CD1c-positive myeloid dendritic cell (primary cell): ENCODE results near the gene TENM3.
"Not testable (repeated sequence)": the region's sequence is repeated elsewhere in the genome, so short reads cannot be mapped to it uniquely, and the experiment has no call there.

ENCODE experiments used
- DNase-seq: peaks from one replicate; pipeline ENCODE4 v3.0.0-alpha.2; 2016; ENCODE audit errors: extremely low spot score

Gene TENM3

GRCh38 chr4:182810103-182810615, 567.0 kb downstream of the TENM3 start:
- no peak for DNase-seq

- no peak for DNase-seq
Observed at GRCh38 chr4:182812916-182813315, 569.7 kb downstream of the TENM3 start.

DNA sequence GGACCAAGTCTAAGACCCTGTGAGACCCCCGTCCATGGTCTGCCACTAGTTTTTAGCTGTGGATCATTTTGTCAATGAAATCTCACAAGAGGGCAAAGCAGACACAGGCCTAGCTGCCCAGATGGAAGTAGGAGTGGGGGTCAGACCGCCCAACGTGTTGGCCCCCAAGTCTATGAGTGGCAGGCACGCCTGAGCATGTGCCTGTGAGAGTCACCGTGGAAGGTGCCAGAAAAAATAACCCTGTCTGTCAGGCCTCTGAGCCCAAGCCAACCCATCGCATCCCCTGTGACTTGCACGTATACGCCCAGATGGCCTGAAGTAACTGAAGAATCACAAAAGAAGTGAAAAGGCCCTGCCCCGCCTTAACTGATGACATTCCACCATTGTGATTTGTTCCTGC, 570.9 kb downstream of the TENM3 start:
- DNase-seq = not testable (repeated sequence)

DNA sequence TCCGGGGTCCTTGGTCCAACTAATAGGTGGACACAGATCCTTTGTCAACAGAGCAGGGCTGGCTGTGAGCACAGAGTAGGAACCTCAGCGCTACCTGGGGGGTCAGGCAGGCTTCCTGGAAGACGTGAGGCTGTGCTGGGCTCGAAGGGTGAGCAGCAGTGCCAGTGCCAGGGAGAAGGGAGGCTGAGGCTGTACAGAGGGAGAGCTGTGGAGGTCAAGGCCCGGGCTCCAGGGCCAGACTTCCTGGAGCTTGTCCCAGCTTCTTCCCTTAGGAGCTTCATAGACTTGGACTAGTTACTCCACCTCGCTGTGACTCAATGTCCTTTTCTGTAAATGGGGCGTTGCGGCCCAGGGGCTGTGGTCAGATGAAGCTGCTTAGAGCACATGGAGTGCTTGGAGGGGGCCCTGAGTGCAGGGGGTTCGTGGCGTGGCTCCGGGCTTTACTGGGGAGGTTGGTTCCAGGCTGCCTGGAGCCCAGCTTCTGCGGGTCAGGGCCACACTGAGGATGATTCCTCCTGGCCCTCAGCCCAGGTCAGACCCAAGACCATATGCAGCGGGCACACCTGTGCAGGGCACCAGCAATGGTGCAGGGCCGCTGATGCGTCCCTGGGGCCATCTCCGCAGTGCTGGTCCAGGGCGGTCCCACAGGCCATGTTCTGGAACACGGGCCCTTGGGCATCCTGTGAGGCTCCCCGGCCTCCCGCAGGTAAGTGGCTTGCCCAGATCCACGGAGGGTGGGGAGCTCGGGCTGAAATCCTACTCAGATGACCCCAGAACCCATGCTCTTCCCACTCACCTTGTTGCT, 575.9 kb downstream of the TENM3 start:
- DNase-seq = no peak

DNA sequence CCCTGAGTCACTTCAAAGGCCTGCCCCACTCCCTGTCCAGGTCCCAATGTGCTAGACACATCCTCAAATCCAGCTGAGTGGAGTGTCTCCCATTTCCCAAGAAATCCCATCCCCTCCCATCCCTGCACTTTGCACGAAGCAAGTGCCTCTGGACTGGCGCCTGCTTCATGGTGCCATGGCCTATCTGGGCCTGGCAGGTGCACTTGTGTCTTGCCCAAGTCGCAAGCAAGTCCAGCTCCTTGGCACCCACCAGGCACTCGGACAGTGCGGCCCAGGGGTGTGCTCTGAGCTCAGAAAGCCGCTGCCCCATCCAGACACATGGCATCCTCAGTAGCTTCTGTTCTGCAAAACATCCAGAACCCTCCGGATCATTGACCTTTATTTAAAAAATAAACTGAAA, 576.5 kb downstream of the TENM3 start:
- no peak for DNase-seq

DNA sequence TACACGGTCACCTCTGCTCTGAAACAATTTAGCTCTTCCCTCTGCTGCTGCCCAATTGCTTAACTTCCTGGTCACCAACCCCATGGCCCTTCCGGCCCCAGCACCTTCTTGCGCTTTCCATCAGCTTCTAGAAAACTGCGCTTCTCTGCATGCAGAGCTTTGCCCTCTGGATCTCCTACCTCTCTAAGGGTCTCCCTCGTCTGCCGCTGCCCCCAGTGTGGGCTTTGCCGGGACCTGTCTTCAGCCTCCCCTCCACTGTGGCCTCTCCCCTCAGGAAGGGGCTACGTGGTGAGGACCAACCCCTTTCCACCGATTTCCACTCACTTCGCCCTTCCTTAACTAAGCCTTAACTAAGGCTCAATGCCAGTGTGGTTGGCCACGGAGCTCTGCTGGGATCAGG, 579.4 kb downstream of the TENM3 start:
- no peak for DNase-seq

DNA sequence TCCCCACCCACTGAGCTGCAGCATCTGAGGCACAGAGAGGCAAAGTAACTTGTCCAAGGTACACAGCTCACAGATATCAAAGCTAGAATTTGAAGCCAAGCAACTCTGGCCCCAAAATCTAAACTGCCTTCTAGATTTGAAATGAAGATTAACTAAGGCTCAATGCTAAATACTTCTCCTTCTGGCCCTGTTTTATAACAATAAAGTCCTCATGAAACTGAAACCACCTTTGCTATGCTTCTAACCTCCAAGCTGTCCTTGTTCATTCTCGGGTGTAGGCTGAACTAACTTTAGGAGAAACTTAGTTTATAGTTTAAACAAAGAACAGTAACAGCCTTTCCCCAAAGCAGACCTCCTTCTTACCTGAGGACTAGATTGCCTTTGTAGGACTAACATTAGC, 580.4 kb downstream of the TENM3 start:
- no peak for DNase-seq

- no peak for DNase-seq
Observed at GRCh38 chr4:182825003-182825402, 581.8 kb downstream of the TENM3 start.

DNA sequence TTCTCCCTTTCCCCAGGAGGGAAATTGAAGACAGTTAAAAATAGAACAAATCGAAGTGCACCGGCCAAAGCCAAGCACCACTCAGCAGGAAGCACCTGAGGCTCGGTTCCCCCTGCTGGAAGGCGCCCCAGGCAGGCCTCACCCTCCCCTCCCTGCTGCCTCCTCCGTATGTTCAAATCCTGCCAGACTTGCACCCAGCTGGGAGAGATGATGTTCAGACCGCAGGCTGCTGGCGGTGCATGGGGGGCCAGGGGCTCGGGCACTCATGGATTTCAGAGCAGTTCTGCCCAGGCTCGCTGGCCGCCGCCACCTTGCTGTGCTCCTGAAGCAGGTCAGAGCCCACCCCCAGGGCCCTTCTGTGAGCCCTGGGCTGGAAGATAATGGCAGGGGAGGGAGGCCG, 582.6 kb downstream of the TENM3 start:
- no peak for DNase-seq

- DNase-seq = peak; percentile 56
Observed at GRCh38 chr4:182826391-182826790, 583.2 kb downstream of the TENM3 start.

DNA sequence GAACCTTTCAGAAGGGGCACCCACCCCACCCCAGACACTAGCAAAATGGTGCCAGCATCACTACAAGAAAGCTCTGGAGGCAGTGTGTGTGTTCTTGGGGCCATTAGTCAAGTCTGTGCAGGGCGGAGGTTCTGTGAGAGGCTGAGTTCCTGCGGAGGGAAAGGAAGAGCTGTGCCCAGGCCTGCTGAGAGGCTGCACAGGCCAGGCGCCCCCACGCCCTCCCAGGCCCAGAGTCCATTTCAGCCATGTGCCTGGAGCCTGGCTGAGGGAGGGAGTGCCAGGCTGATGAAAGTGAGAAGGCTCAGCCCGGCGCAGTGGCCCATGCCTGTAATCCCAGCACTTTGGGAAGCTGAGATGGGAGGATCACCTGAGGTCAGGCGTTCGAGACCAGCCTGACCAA, 584.0 kb downstream of the TENM3 start:
- DNase-seq = no peak

GRCh38 chr4:182827954-182828353, 584.8 kb downstream of the TENM3 start:
- DNase-seq = no peak

- DNase-seq = no peak
Observed at GRCh38 chr4:182828360-182829025, 585.3 kb downstream of the TENM3 start.

GRCh38 chr4:182829196-182829595, 586.0 kb downstream of the TENM3 start:
- no peak for DNase-seq

DNA sequence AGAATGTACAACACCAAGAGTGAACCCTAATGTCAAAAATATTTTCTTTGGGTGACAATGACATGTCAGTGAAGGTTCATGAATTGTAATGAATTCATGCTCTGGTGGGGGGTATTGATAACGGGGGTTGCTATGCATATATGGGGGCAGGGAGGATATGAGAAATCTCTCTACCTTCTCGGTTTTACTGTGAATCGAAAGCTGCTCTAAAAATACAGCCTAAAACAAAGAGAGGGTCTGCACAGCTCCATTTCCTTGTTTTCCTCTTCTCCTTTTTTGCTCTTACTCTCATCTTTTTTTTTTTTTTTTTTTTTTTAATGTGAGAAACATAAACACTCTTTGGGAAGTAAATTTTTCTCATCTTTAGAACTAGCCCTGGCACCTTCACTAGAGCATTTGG, 588.2 kb downstream of the TENM3 start:
- no peak for DNase-seq

DNA sequence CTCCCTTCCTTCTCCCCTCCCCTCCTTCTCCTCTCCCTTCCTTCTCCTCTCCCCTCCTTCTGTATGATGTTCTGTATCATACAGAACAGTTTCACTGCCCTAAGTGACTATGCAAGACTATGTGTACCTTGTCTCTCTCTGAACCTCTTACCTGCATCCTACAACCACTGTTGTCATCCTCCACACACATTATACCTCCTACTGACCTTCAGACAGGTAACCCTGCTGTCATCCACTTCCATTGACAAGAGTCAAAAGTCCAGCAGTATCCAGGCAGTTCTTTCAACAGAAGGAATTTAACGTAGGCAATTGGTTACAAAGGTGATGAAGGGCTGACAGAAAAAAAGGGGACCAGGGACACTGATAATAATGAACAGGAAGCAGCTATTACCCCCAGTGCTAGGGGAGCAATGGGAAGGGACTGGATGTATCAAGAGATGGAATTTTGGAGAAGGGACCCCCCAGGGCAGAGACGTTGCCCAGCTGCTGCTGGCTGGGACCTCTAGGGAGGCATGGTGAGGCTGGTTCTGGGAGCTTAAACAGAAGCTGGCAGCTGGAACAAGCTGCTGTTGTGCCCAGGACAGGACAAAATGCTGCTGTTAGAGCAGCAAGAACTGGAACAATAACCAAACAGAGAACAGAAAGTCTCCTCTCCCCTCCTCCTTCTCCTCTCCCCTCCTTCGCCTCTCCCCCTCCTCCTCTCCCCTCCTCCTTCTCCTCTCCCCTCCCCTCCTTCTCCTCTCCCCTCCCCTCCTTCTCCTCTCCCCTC, 589.3 kb downstream of the TENM3 start:
- DNase-seq = no peak

GRCh38 chr4:182835006-182835740, 592.0 kb downstream of the TENM3 start:
- no peak for DNase-seq

DNA sequence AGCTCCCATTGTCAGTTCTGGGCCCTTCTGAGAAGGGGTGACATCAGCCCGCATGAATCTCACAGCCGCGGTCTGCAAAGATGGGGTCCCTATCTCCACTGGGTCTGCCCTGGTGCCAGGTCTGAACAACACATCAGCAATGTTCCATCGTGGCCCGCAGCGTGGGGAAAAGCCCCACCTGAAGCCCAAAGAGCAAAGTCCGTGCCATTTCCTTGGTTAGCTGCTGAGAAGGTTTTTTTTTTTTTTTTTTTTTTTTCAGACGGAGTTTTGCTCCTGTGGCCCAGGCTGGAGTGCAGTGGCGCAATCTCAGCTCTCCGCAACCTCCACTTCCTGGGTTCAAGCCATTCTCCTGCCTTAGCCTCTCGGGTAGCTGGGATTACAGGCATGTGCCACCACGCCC, 594.6 kb downstream of the TENM3 start:
- DNase-seq = no peak

GRCh38 chr4:182838535-182838934, 595.3 kb downstream of the TENM3 start:
- no peak for DNase-seq

DNA sequence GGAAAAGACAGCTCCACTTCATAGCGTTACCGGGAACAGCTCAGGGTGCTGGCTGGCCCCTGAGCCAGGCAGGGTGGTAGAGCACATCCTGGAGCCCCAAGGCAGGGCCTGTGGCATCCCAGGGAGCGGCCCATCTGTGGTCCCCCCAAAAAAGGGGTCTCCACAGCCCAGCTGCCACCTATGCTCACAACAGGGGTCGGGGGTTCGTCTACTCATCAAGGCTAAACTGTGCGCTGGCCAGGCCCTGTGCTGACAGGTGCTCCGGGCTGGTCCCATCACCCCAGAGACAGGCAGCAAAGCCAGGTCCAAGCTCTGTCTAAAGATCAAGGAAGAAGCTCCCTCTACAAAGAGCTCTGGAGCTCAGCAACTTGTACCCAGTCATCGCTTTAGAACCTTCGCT, 596.1 kb downstream of the TENM3 start:
- no peak for DNase-seq

DNA sequence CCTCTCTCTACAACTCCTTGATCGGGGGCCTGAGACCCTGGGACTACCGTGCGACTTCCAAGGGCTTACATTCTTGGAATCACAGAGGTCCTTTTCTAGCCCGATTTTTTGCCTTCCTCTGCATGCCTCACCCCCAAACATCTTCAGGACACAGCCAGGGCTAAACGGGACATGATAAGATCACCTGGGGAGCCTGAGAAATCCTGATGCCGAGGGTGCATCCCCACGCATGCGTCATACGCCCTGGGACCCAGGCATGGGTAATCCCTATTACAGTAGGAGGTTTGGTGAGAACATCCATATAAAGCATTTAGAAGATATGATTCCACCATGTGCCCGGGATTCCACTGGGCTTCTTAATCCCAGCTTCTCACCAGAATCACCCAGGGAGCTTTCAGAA, 596.9 kb downstream of the TENM3 start:
- no peak for DNase-seq

DNA sequence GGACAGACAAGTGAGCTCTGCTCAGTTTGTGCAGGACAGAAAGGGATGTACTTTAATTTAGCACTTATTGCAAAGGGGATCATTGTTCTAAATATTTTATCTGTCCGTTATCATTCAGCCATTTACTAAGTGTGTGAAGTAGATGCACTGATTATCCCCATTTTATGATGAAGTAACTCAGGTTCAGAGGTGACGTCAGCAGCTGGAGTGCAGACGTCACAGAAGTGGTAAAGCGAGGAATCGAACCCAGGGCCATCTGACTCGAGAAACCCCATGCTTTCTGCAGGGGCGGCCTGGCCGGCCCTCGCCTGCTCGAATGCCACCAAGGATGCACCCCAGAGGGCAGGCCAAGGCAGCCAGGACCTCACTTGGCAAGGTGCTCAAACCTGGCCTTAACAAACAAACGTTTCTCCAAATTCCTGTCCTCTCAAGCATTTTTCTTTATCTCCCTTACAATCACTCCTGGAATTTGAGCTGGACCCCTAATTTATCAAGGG, 599.0 kb downstream of the TENM3 start:
- DNase-seq = no peak
